Heart left ventricle (tissue), 16 donors: Measurements from ENCODE around the gene DNM2. TPM values are rescaled to one million over a fixed set of nuclear protein-coding genes. Genes with fewer than 3 reads are reported as not detected.
"Not testable (repeated sequence)": the region's sequence is repeated elsewhere in the genome, so short reads cannot be mapped to it uniquely, and the experiment has no call there.

Experiments used
- ATAC-seq, 4 donors: fragments of 200-7000 bp; cut with Tn5 transposase; one replicate each; pipeline ENCODE4 v1.9.1; 2020 to 2022; ENCODE audit warnings: moderate library complexity in 4 of 4, mild to moderate bottlenecking in 3 of 4, moderate number of reproducible peaks in 1 of 4
- DNase-seq, 5 donors: peaks; one replicate each; pipeline ENCODE4 v3.0.0-alpha.2; 2020
- H3K27ac ChIP-seq, 12 donors: fragments of 200-600 bp; sonication (generic) in 4 of 12; one replicate each; pipeline versions ENCODE4 v1.5.0 to v1.8.0; 2016 to 2022; ENCODE audit warnings: mild to moderate bottlenecking in 2 of 12
- H3K27me3 ChIP-seq, 9 donors: fragments of 200-600 bp; sonication (generic) in 2 of 9; one replicate each; pipeline versions ENCODE4 v1.5.1 to v1.8.0; 2016 to 2022; ENCODE audit warnings: mild to moderate bottlenecking in 3 of 9
- H3K36me3 ChIP-seq, 9 donors: fragments of 200-600 bp; sonication (generic) in 2 of 9; one replicate each; pipeline versions ENCODE4 v1.5.0 to v1.8.0; 2018 to 2022; ENCODE audit warnings: mild to moderate bottlenecking in 2 of 9
- H3K4me1 ChIP-seq, 12 donors: fragments of 200-600 bp; sonication (generic) in 4 of 12; one replicate each; pipeline versions ENCODE4 v1.5.0 to v1.8.0; 2016 to 2022; ENCODE audit warnings: mild to moderate bottlenecking in 3 of 12
- H3K4me3 ChIP-seq, 12 donors: fragments of 200-600 bp; sonication (generic) in 4 of 12; one replicate each; pipeline versions ENCODE4 v1.5.0 to v1.8.0; 2017 to 2022; ENCODE audit warnings: mild to moderate bottlenecking in 9 of 12, moderate library complexity in 4 of 12
- H3K9me3 ChIP-seq, 12 donors: fragments of 200-600 bp; sonication (generic) in 4 of 12; one replicate each; pipeline versions ENCODE4 v1.5.0 to v1.8.0; 2016 to 2022; ENCODE audit warnings: mild to moderate bottlenecking in 1 of 12
- CTCF ChIP-seq, 12 donors: fragments of 200-600 bp; sonication (generic) in 4 of 12; IDR thresholded peaks; one replicate each; pipeline versions ENCODE4 v1.5.0 to v1.8.0; 2018 to 2022; ENCODE audit warnings: antibody characterized with exemption in 12 of 12, mild to moderate bottlenecking in 5 of 12
- POLR2A ChIP-seq, 2 donors: fragments of 450-650 bp; IDR thresholded peaks; one replicate each; pipeline ENCODE4 v1.6.1; 2017; ENCODE audit warnings: antibody characterized with exemption in 2 of 2, mild to moderate bottlenecking in 2 of 2, moderate library complexity in 2 of 2
- WGBS, 4 donors: extraction: QIAGEN DNeasy Blood & Tissue Kit in 2 of 4; methylation state at CpG; one replicate each; pipeline versions ENCODE4 v1.1.5 to v1.1.7; 2013 to 2018; 5-methylcytosine and 5-hydroxymethylcytosine counted together
- intact Hi-C, 10 donors: fragments of 100-400 bp; cut with DNase I; formaldehyde crosslinking; loops; one replicate each; pipeline versions ENCODE4 v1.11.1 to v1.14.2; 2022
- microRNA counts, 2 donors: library from miRNA; unstranded; fragments of <30 nt; microRNA quantifications; one replicate each; lab custom pipeline; 2016
- microRNA-seq, 4 donors: library from miRNA; unstranded; fragments of <30 nt; microRNA quantifications; one replicate each; pipeline versions ENCODE4 to v1.2.0, GENCODE V29; 2017 to 2020
- polyA plus RNA-seq, 2 donors: library from polyadenylated mRNA; stranded (reverse); fragments of 200-250 nt; gene quantifications; one replicate each; pipeline ENCODE4 v1.2.3, GENCODE V29; 2013
- total RNA-seq, 9 donors: library from RNA; depleted of rRNA in 2 of 9; stranded (reverse); fragments of >200 nt in 2 of 9; fragmentation: NEBNext Ultra II Directional in 3 of 9; extraction: Animal tissue kit (Norgen Biotek cat#: 25700) in 3 of 9; gene quantifications; one replicate each; pipeline versions ENCODE4 v1.1.0 to v1.2.4, GENCODE V29; 2016 to 2023
- donor health status: ischemic (EF 13 %, LVEDD 7.1; RV severe dilation, severe dysfunction).
- donor health status: healthy with polysubstance abuse.
- donor health status: DM: no; HTN: yes; CAD: no.
- donor health status: DM: no; HTN: no; CAD: no.
- donor health status: ischemic (EF 25% LVEDD 6.9; RV normal size, moderate dysfunction).
- donor health status: ischemic (EF 25% LVEDD 5.7; RV mildly dilated, moderate dysfunction).
- donor health status: healthy.
- donor health status: DM: yes; HTN: yes; CAD: no.
- donor health status: ischemic (EF 35%, LVEDD 5.7; RV mildly dilated, moderate dysfunction).
- donor health status: nonischemic (EF 11% LVEDD 7.7; RV severe dilation, severe dysfunction).
- donor health status: DM: yes; HTN: yes; CAD: no.
- donor health status: PGD.
- donor health status: ischemic (EF 29% LVEDD 5.4; RV normal size, mild dysfunction).
- donor health status: nonischemic (EF 23%, LVEDD 6.1; RV moderate dilation, normal function).

DNM2 gene
- total and polyA plus RNA-seq, 11 donors = 98.9 to 204 (median 131) TPM

DNA sequence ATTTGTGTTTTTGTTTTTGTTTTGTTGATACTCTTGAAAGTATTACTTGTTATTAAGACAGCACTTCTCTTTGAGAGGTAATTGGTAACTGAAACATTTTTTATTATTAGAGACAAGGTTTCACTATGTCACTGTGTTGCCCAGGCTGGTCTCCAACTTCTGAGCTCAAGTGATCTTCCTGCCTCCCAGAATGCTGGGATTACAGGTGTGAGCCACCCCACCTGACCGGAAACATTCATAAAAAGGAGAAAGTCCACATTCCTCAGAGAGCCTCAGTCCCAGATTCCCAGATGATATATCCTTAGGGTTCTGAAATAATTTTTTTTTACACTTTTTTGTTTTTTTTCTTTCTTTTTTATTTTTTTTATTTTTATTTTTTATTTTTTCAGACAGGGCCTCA is 156.1 kb downstream of the DNM2 start:
- DNase-seq = no peak
- 93 to 95% (median 95%) methylated on average over 1 of the region's 1 CpG for WGBS, 4 donors
- Histone ChIP-seq H3K4me1 (peaks cover 0 to 68% (median 31%) of the 10 kb centered on the region in 12 donors), H3K27ac (no peak overlapping the region), H3K9me3 (no peaks in the 10 kb centered on the region), H3K4me3 (no peak overlapping the region), H3K36me3 (no peaks in the 10 kb centered on the region), H3K27me3 (no peaks in the 10 kb centered on the region)
- no peak for TF ChIP-seq CTCF (IDR thresholded peaks at IDR 0.05)
- no peak for TF ChIP-seq POLR2A (IDR thresholded peaks at IDR 0.05)
- intact Hi-C loops = loop anchor here in 1 of 10 donors (5.0 kb wide), 1 partner anchor 53 kb away; the partner anchor contains the start of genes TIMM29 and YIPF2
- ATAC-seq = no peak

GRCh38 chr19:10876459-10877240 is 158.8 kb downstream of the DNM2 start:
- Histone ChIP-seq H3K4me3 (no peak overlapping the region), H3K27me3 (no peaks in the 10 kb centered on the region), H3K4me1 (peaks cover 0 to 69% (median 40%) of the 10 kb centered on the region in 12 donors), H3K27ac (peak overlapping the region in 11 of 12 donors; percentile 3 to 89 (median 67)), H3K36me3 (no peaks in the 10 kb centered on the region), H3K9me3 (no peaks in the 10 kb centered on the region)
- TF ChIP-seq POLR2A (IDR thresholded peaks at IDR 0.05) = no peak
- no peak for TF ChIP-seq CTCF (IDR thresholded peaks at IDR 0.05)
- intact Hi-C loops = loop anchor here in 3 of 10 donors (5.0 kb wide), 1 partner anchor 51 kb away; the partner anchor contains the start of genes TIMM29 (in 3 of the 3) and YIPF2 (in 3 of the 3)
- DNase-seq = peak in 3 of 5 donors; percentile 61 to 85 (median 69)
- peak; percentile 66 to 84 (median 76) for ATAC-seq
- WGBS, 4 donors = 60 to 87% (median 64%) methylated on average over 6 to 10 of the region's 10 CpGs

- Histone ChIP-seq H3K27ac (peak overlapping the region in 7 of 12 donors; percentile 21 to 89 (median 70)), H3K4me1 (peaks cover 3 to 71% (median 43%) of the 10 kb centered on the region in 12 donors)
- 89 to 98% (median 93%) methylated on average over 9 of the region's 9 CpGs for WGBS, 4 donors
- not testable (repeated sequence) for DNase-seq, H3K27me3 ChIP-seq, H3K36me3 ChIP-seq, H3K4me3 ChIP-seq, ATAC-seq, H3K9me3 ChIP-seq
- intact Hi-C loops = loop anchor here in 3 of 10 donors (5.0 kb wide), 1 partner anchor 50 kb away; the partner anchor contains the start of genes TIMM29 (in 3 of the 3) and YIPF2 (in 3 of the 3)
Measured at GRCh38 chr19:10877608-10878007, 159.7 kb downstream of the DNM2 start.

DNA sequence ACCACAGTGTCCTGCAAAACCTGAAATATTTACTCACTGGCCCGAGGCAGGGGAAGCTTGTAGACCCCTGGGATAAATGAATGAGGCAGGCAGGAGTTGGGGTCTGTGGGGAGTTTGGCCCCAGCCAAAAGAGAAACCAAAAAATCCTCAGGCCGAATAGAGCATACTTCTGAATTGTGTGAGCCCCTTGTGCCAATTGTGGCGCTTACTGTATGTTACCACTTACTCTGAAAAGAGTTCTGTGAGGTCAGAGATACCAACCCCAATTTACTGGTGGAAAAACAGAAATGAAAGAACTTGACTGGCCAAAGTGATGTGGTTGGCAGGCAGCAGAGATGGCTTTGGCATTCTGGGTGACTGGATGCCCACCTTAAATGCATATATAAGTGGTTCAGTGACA is 160.4 kb downstream of the DNM2 start:
- 73 to 84% (median 80%) methylated on average over 3 of the region's 3 CpGs for WGBS, 4 donors

More for the DNA sequence above, 160.4 kb downstream of the DNM2 start:
- Histone ChIP-seq H3K9me3 (no peaks in the 10 kb centered on the region), H3K36me3 (no peaks in the 10 kb centered on the region), H3K27ac (peak overlapping the region in 2 of 12 donors; percentile 86 to 89), H3K4me1 (peaks cover 3 to 64% (median 38%) of the 10 kb centered on the region in 12 donors), H3K4me3 (no peak overlapping the region), H3K27me3 (no peaks in the 10 kb centered on the region)
- ATAC-seq (no peak), DNase-seq (no peak)
- intact Hi-C loops = loop anchor here in 3 of 10 donors (5.0 kb wide), 1 partner anchor 49 kb away; the partner anchor contains the start of genes TIMM29 (in 3 of the 3) and YIPF2 (in 3 of the 3)
- TF ChIP-seq CTCF (IDR thresholded peaks at IDR 0.05) (no peak), POLR2A (IDR thresholded peaks at IDR 0.05) (no peak)

MicroRNAs within 50 kb of the gene (microRNA counts, 767-probe panel; counts per million panel counts)
- 1,658 to 1,960 counts per million in 2 donors for microRNA hsa-miR-638 (lab: Ali Mortazavi, UCI)

Small RNA genes lying within 50 kb of the gene (microRNA-seq; reads per million reads assigned to microRNA genes)
- gene MIR199A1 (0.21 to 0.77 (median 0.43) reads per million in 4 donors), gene MIR4748 (0 to 0.62 (median 0) reads per million in 4 donors), gene MIR638 (0 reads per million in 4 donors), gene MIR6793 (0 to 6.2 (median 1.0) reads per million in 4 donors)

Other genes with a start within 250 kb of the DNM2 start
- 10 to 100 TPM; 52.8 to 94.2 (median 65.4) TPM for gene KEAP1, start 214.7 kb upstream of the DNM2 start, total RNA-seq
- gene KEAP1, start 214.7 kb upstream of the DNM2 start, polyA plus RNA-seq = 10 to 100 TPM; 68.3 to 71.3 TPM
- gene S1PR5, start 200.6 kb upstream of the DNM2 start, total RNA-seq = 1 to 10 TPM in 1 of 9 donors, under 1 TPM in 5, not detected in 3; 0.23 to 1.7 (median 0.32) TPM
- gene S1PR5, start 200.6 kb upstream of the DNM2 start, polyA plus RNA-seq = under 1 TPM in 1 of 2 donors, not detected in 1; 0.10 TPM
- 10 to 100 TPM; 47.3 to 76.1 (median 55.3) TPM for gene ATG4D, start 174.2 kb upstream of the DNM2 start, total RNA-seq
- 10 to 100 TPM; 55.9 to 83.5 TPM for gene ATG4D, start 174.2 kb upstream of the DNM2 start, polyA plus RNA-seq
- 10 to 100 TPM in 6 of 9 donors, 1 to 10 TPM in 3; 6.7 to 13.0 (median 10.4) TPM for gene KRI1, start 152.1 kb upstream of the DNM2 start, total RNA-seq
- 10 to 100 TPM in 1 of 2 donors, 1 to 10 TPM in 1; 9.8 to 15.0 TPM for gene KRI1, start 152.1 kb upstream of the DNM2 start, polyA plus RNA-seq
- gene CDKN2D, start 149.1 kb upstream of the DNM2 start, total RNA-seq = 10 to 100 TPM in 6 of 9 donors, 1 to 10 TPM in 3; 6.8 to 19.9 (median 11.8) TPM
- 10 to 100 TPM; 11.1 to 28.0 TPM for gene CDKN2D, start 149.1 kb upstream of the DNM2 start, polyA plus RNA-seq
- gene AP1M2, start 130.8 kb upstream of the DNM2 start, total RNA-seq = 1 to 10 TPM in 1 of 9 donors, not detected in 8; 3.6 TPM
- not detected for gene AP1M2, start 130.8 kb upstream of the DNM2 start, polyA plus RNA-seq
- gene SLC44A2, start 92.5 kb upstream of the DNM2 start, total RNA-seq = 100 to 1,000 TPM in 2 of 9 donors, 10 to 100 TPM in 7; 63.8 to 130 (median 91.9) TPM
- gene SLC44A2, start 92.5 kb upstream of the DNM2 start, polyA plus RNA-seq = 10 to 100 TPM; 43.1 to 66.3 TPM
- 100 to 1,000 TPM in 7 of 9 donors, 10 to 100 TPM in 2; 45.7 to 140 (median 118) TPM for gene ILF3, start 63.7 kb upstream of the DNM2 start, total RNA-seq
- gene ILF3, start 63.7 kb upstream of the DNM2 start, polyA plus RNA-seq = 10 to 100 TPM; 62.1 to 94.4 TPM
- 10 to 100 TPM; 16.6 to 31.8 (median 25.7) TPM for gene QTRT1, start 16.6 kb upstream of the DNM2 start, total RNA-seq
- gene QTRT1, start 16.6 kb upstream of the DNM2 start, polyA plus RNA-seq = 10 to 100 TPM; 32.1 to 46.6 TPM
- gene TMED1, start 118.1 kb downstream of the DNM2 start, total RNA-seq = 10 to 100 TPM; 27.0 to 56.5 (median 35.0) TPM
- 10 to 100 TPM; 44.6 to 76.5 TPM for gene TMED1, start 118.1 kb downstream of the DNM2 start, polyA plus RNA-seq
- gene C19orf38, start 130.3 kb downstream of the DNM2 start, total RNA-seq = 1 to 10 TPM in 4 of 9 donors, under 1 TPM in 5; 0.21 to 6.0 (median 0.86) TPM
- 1 to 10 TPM in 1 of 2 donors, under 1 TPM in 1; 0.23 to 1.1 TPM for gene C19orf38, start 130.3 kb downstream of the DNM2 start, polyA plus RNA-seq
- 10 to 100 TPM; 22.4 to 39.5 (median 29.3) TPM for gene CARM1, start 153.5 kb downstream of the DNM2 start, total RNA-seq
- gene CARM1, start 153.5 kb downstream of the DNM2 start, polyA plus RNA-seq = 10 to 100 TPM; 26.9 to 38.6 TPM
- gene YIPF2, start 210.6 kb downstream of the DNM2 start, total RNA-seq = 10 to 100 TPM; 11.5 to 27.1 (median 17.3) TPM
- gene YIPF2, start 210.6 kb downstream of the DNM2 start, polyA plus RNA-seq = 10 to 100 TPM; 21.5 to 38.7 TPM
- 10 to 100 TPM; 10.0 to 29.3 (median 14.5) TPM for gene TIMM29, start 210.7 kb downstream of the DNM2 start, total RNA-seq
- gene TIMM29, start 210.7 kb downstream of the DNM2 start, polyA plus RNA-seq = 10 to 100 TPM; 15.5 to 17.3 TPM
- gene SMARCA4, start 243.0 kb downstream of the DNM2 start, total RNA-seq = 10 to 100 TPM; 34.1 to 70.9 (median 48.3) TPM
- gene SMARCA4, start 243.0 kb downstream of the DNM2 start, polyA plus RNA-seq = 10 to 100 TPM; 49.5 to 62.5 TPM